NCI-H1417 (cell line): ENCODE data around the gene IL22RA1.
A peak's percentile ranks its signal among the peaks of the same experiment; 100 is the strongest.

Experiments used
- DNase-seq, 3 experiments: peaks; one replicate each; lab custom pipeline; 2025; lab: John Stamatoyannopoulos, UW

IL22RA1 gene

DNA sequence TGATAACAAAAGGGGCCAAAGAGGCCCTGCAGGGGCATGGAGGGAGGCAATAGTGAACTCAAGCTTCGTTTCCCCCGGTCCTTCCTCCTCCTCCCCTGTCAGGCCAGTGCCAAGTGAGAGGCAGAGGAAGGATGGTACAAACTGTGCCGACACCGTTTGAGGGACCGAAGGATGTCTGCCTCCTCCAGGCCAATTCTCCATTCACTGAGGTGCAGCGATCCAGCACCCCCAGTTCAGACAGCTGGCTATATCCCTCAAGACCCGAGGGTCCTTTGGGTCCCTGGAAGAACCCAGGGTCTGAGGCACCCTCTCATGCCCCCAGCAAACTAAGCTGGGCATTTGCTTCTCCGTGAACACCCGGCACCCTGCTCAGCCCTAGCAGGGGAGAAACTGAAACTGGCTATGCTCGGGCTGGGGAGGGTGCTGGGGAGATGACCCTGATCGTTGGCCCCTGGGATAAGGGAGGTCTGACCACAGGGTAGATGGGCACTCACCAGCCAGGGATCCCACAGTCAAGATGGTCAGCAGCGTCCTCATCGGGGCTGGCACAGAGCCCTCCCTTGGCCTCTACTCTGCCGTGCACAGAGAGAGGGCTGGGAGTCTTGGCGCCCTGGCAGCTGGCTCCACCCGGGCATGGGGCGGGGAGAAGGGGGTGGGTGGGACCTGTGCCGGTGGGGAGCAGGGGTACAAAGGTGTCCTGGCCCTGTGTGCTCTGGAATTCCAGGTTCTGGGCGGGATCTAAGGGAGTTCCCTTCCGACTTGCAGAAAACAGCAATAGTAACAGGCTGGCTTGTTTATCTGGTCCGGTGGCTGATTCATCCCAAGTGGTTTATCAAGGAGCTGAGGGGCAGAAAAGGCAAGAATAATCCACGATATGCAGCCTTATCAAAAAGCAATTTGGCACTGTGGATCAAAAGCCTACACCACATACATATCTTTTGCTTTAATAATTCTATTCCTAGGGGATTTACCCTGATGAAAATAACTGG is at the start of gene IL22RA1:
IL22RA1 (minus strand) TSS at position 595 of the 989 bp plus-strand sequence; CDS start at position 537, 58 bp downstream.
- peak in 1 of 3 experiments; percentile 7 for DNase-seq

DNA sequence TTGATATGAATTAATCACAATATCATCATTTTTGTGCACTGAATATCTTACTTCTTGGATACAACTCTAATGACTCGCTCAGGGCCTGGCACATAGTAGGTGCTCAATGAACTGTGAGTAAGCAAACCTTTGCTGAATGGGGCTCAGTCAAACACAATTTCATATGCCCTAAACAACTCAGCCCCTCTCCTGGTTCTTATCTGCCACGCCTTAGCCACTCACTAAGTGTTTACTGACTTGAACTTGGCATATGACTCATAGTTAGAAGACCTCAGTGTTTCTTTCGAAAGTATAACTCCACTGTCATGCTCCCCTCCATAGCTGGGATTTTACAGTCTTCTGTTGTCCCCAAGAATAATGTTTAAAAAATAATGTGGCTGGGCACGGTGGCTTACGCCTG is 48.9 kb upstream of the IL22RA1 start:
- no peak for DNase-seq

DNA sequence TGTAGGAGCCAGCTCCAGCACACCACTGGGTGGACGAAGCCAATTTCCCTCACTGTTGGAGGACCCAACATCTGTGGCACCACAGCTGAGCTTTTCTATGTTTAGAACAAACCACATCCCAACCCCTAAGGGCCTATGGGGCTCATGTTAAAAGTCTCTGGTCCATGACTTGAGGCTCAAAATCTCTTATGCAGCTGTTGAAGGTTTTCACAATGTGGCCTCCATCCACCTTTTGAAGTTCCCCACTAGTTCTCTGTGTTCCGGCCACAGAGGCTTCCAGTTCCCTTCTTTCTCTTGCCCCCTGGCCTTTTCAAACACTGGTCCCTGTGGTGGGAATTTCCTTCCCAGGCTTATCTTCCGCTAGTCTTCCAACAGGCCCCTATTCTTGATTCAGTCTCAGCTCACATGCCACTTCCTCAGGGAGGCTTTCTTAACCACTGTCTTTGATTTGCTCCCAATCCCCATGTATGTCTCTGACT is 48.1 kb upstream of the IL22RA1 start:
- DNase-seq: no peak

DNA sequence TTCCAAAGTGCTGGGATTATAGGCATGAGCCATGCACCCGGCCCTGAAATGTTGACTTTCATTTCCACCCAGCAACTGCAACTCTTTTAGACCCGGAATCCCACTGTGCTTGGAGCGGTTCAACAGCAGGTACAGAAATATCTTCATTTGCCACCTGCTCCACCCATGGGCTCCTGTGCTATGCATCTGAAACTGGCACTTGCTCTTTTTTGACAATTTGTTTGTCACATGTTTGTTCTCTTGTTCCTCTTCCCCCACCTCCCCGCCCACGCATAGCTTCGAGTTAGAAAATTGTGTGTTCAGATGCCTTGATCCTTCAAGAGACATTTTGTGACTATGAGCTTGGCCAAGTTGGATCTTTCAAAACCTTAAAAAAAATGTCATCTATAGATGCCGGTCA is 46.6 kb upstream of the IL22RA1 start:
- no peak for DNase-seq

GRCh38 chr1:24186993-24187790 is 44.3 kb upstream of the IL22RA1 start, which contains the start of gene IFNLR1:
Gene IFNLR1 (minus strand): TSS chr1:24187289. CDS start chr1:24187248, 41 bp downstream.
- peak; percentile 74 to 88 (median 82) for DNase-seq

DNA sequence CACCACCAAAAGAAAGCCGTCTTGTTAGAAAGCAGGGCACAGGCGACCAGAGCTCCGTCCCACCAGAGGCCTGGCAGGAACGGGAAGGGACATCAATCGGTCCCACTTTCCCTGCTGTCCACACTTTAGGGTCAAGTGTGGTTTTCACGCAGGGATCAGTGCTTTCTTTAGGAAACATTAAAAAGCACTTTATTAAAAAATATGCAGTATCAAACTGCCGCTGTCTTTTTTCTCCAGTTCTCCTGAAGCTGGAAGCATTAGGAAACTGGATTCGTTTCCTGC is 43.7 kb upstream of the IL22RA1 start:
- no peak for DNase-seq

DNA sequence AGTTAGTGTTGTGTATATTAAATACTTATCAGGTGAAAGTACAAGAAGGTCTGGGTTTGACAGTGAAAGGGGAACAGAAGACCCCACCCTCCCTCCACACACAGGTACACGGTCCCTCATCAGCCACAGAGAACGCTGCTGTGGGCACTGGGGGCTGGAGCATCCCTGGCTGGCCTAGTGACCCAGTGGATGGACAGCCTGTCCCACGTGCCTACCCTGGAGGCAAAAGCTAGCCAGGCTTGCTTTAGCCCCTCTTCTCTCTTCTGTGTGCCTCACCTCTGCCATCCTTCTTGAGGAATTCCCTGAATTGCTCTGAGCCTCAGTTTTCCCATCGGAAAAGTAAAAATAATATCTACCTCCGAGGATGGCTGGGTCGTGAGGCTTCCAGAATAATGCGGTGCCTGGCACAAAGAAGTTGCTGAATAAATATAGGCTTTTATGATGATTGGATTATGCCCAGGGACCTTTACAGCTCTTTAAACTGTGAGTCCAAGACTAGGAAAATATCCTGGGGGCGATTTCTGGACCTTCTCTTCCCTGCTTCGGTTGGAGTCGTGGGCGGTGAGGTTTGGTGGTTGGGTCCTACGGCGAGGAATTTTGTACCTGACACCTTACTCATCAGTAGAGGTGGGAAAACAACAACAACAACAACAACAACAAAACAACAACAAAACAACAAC is 43.2 kb upstream of the IL22RA1 start:
- peak in 2 of 3 experiments; percentile 22 to 30 for DNase-seq

DNA sequence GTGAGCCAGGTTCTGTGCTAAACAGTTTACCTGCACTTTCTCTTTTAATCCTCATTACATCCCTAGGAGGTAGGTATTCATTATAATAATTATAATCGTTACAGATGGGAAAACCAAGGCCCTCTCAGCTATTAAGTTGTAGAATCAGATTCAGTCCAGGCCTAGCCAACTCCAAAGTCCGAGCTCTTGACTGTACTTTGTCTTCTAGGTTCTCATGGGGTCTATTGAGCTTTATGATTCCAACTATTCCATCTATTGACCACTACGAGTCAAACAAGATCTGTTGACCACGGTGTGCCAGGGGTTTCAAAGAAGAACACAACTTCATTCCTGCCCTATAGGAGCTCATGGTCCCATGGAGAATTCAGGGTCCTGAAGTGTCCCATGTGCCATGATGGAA is 42.1 kb upstream of the IL22RA1 start:
- no peak for DNase-seq

- DNase-seq: no peak
Observed at GRCh38 chr1:24182061-24182460, 39.1 kb upstream of the IL22RA1 start.

DNA sequence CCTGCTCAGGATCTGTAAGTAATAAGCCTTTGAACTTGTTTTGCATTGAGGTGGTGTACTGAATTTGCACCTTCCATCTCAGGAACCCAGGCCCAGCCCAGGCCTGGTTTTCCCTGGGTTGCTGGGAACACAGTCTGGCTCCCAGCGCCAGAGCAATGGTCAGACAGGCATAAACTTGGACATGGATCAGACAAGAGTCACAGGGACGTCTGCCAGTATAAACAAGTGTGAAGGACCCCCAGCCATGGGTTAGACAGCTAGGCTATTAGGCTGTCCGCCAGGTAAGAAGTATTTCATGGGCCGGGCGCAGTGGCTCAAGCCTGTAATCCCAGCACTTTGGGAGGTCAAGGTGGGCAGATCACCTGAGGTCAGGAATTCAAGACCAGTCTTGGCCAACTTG is 38.7 kb upstream of the IL22RA1 start:
- DNase-seq: no peak

- no peak for DNase-seq
Observed at GRCh38 chr1:24180676-24181075, 37.7 kb upstream of the IL22RA1 start.

GRCh38 chr1:24179251-24179840 is 36.4 kb upstream of the IL22RA1 start:
- DNase-seq: no peak

DNA sequence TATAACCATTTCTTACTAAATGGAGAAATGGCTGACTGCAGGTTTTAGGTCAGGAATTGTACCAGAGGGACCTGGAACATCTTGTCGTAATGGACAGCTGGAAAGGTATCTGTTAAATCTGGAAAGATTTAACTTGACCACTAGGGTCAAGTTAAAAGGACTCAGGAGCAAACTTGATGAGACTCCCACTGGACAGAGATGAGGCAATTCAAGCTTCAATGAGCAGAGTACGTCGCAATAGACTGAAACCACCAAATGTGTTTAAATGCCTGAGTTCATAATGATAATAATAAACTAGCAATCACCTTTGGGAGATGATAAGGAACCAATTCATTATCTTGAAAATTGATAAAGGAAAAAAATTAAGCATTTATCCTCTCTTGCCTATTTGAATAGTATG is 35.5 kb upstream of the IL22RA1 start:
- DNase-seq: no peak

DNA sequence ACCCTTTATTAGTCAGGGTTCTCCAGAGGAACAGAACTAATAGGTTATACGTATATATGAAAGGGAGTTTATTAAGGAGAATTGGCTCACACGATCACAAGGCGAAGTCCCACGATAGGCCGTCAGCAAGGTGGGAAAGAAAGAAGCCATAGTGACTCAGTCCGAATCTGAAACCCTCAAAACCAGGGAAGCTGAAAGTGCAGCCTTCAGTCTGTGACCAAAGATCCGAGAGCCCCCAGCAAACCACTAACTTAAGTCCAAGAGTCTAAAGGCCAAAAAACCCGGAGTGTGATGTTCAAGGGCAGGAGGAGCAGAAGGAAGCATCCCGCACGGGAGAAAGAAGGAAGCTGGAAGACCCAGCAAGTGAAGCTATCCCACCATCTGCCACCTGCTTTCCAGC is 34.2 kb upstream of the IL22RA1 start:
- no peak for DNase-seq

DNA sequence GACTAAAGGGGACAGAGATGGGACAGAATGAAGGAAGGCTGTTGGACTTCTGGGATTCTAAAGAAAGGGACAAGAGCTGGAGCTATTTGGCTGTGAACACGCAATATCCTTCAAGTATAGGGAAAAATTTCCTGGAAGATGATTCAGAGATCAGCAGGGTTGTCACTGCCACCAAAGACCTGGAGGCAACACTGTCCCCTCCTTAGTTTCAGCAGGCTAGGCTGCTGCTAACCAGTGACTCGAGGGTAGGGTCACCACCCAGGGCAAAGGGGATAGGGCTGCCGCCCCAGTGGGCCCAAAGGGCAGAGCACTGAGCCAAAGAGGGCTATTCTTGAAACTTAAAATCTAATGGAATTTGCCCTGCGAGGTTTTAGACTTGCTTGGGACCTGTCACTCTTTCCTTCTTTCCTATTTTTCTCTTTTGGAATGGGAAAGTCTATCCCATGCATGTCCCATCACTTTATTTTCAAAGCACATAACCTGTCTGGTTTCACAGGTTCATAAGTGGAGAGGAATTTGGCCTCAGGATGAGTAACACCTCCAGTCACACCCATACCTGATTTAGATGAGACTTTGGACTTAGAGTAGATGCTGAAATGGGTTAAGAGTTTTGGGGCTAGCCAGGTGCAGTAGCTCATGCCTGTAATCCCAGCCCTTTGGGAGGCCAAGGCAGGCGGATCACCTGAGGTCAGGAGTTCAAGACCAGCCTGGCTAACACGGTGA is 32.3 kb upstream of the IL22RA1 start:
- no peak for DNase-seq

DNA sequence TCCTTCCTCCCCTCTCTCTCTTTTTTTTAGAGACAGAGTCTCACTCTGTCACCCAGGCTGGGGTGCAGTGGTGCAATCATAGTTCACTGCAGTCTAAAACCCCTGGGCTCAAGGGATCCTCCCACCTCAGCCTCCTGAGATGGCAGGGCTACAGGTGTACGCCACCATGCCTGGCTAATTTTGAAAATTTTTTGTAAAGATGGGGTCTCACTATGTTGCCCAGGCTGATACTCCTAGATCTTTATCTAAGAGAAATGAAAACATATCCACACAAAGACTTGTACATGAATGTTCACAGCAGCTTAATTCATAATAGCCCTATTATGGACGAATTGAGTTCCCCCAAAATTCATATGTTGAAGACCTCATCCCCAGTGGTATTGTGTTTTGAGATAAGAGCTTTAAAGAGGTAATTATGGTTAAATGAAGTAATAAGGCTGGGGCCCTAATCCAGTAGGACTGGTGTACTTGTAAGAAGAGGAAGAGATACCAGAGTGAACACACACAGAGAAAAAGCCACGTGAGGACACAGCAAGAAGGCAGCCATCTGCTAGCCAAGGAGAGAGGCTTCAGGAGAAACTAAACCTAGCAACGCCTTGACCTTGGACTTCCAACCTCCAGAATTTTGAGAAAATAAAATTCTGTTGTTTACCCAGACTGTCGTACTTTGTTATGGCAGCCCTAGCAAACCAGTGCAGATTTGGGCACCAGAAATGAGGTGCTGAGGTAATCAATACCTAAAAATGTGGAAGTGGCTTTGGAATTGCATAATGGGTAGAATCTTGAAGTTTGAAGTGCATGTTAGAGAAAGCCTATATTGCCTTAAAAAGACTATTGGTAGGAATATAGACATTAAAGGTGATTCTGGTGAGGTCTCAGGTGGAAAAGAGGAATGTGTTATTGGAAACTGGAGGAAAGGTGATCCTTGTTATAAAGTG is 31.0 kb upstream of the IL22RA1 start:
- no peak for DNase-seq

DNA sequence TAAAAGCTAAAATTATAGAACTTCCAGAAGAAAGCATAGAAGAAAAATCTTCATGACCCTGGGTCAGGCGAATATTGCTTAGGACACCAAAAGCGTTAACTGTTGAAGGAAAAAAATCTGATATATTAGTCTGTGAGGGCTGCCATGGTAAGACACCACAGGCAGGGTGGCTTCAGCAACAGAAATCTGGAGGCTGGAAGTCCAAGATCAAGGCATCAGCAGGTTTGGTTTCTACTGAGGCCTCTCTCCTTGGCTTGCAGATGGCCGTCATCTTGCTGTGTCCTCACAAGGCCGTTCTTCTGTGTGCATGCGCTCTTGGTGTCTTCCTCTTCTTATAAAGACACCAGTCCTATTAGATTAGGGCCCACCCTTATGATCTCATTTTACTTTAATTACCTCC is 29.7 kb upstream of the IL22RA1 start:
- DNase-seq: no peak

GRCh38 chr1:24169286-24169685 is 26.3 kb upstream of the IL22RA1 start:
- DNase-seq: no peak

- DNase-seq: no peak
Observed at GRCh38 chr1:24168245-24168644, 25.3 kb upstream of the IL22RA1 start.

GRCh38 chr1:24167008-24167407 is 24.1 kb upstream of the IL22RA1 start:
- no peak for DNase-seq
